H9 (cell line): Measurements from ENCODE around the gene ZBTB25. TPM values are rescaled to one million over a fixed set of nuclear protein-coding genes. Genes with fewer than 3 reads are reported as not detected.

Experiments used
- DNase-seq: peaks from one replicate; pipeline ENCODE4 v3.0.0-alpha.2; 2017
- H2AFZ ChIP-seq: one replicate; pipeline ENCODE4 v1.6.1; 2013; ENCODE audit warnings: mild to moderate bottlenecking, low read length, control low read depth, moderate library complexity
- H2AK5ac ChIP-seq: 2 replicates; pipeline ENCODE4 v1.6.1; 2013; ENCODE audit warnings: low read length, control low read depth, mixed read lengths; ENCODE audit not compliant: insufficient read length
- H2BK120ac ChIP-seq: one replicate; pipeline ENCODE4 v1.6.1; 2013; ENCODE audit warnings: low read depth, mild to moderate bottlenecking, low read length, control low read depth, inconsistent platforms; ENCODE audit not compliant: poor library complexity, severe bottlenecking
- H2BK12ac ChIP-seq: 2 replicates; pipeline ENCODE4 v1.6.1; 2013; ENCODE audit warnings: low read length, control low read depth, mixed read lengths, low read depth; ENCODE audit not compliant: insufficient read length
- H2BK15ac ChIP-seq: 2 replicates; pipeline ENCODE4 v1.6.1; 2013; ENCODE audit warnings: low read depth, low read length, control low read depth
- H2BK20ac ChIP-seq: one replicate; pipeline ENCODE4 v1.6.1; 2013; ENCODE audit warnings: low read depth, mild to moderate bottlenecking, low read length, control low read depth, inconsistent platforms; ENCODE audit not compliant: poor library complexity, severe bottlenecking
- H2BK5ac ChIP-seq: 2 replicates; pipeline ENCODE4 v1.6.1; 2013; ENCODE audit warnings: low read length, control low read depth, mixed read lengths; ENCODE audit not compliant: insufficient read length
- H3K14ac ChIP-seq: 2 replicates; pipeline ENCODE4 v1.6.1; 2013; ENCODE audit warnings: low read length, control low read depth; ENCODE audit not compliant: insufficient read depth
- H3K18ac ChIP-seq: 2 replicates; pipeline ENCODE4 v1.6.1; 2013; ENCODE audit warnings: low read depth, mild to moderate bottlenecking, mixed read lengths, low read length, control low read depth; ENCODE audit not compliant: insufficient read length
- H3K23ac ChIP-seq: 2 replicates; pipeline ENCODE4 v1.6.1; 2013; ENCODE audit warnings: low read length, control low read depth, mixed read lengths, low read depth; ENCODE audit not compliant: insufficient read length
- H3K23me2 ChIP-seq: 2 replicates; pipeline ENCODE4 v1.6.1; 2013; ENCODE audit warnings: low read depth, mild to moderate bottlenecking, mixed read lengths, low read length, control low read depth; ENCODE audit not compliant: insufficient read length, poor library complexity, severe bottlenecking
- H3K27ac ChIP-seq: 2 replicates; pipeline ENCODE4 v1.5.1; 2013; ENCODE audit warnings: low read length, control low read depth, mixed read lengths, low read depth; ENCODE audit not compliant: insufficient read length
- H3K27me3 ChIP-seq: 2 replicates; pipeline ENCODE4 v1.6.1; 2013; ENCODE audit warnings: low read length, control low read depth, inconsistent platforms; ENCODE audit not compliant: insufficient read depth
- H3K4ac ChIP-seq: 2 replicates; pipeline ENCODE4 v1.6.1; 2013; ENCODE audit warnings: low read depth, mild to moderate bottlenecking, control low read depth, inconsistent platforms, low read length, moderate library complexity
- H3K4me1 ChIP-seq: 2 replicates; pipeline ENCODE4 v1.6.1; 2013; ENCODE audit warnings: low read length, control low read depth, inconsistent platforms; ENCODE audit not compliant: insufficient read depth
- H3K4me2 ChIP-seq: 2 replicates; pipeline ENCODE4 v1.6.1; 2013; ENCODE audit warnings: low read length, control low read depth, mixed read lengths; ENCODE audit not compliant: insufficient read length, insufficient read depth
- H3K56ac ChIP-seq: 2 replicates; pipeline ENCODE4 v1.6.1; 2013; ENCODE audit warnings: low read depth, mild to moderate bottlenecking, mixed read lengths, low read length, control low read depth; ENCODE audit not compliant: insufficient read length
- H3K79me1 ChIP-seq: 2 replicates; pipeline ENCODE4 v1.6.1; 2013; ENCODE audit warnings: low read depth, mild to moderate bottlenecking, moderate library complexity, low read length, control low read depth, inconsistent platforms; ENCODE audit not compliant: insufficient read depth, poor library complexity, severe bottlenecking
- H3K79me2 ChIP-seq: 2 replicates; pipeline ENCODE4 v1.6.1; 2013; ENCODE audit warnings: low read length, control low read depth, inconsistent platforms; ENCODE audit not compliant: insufficient read depth
- H3K9ac ChIP-seq: 2 replicates; pipeline ENCODE4 v1.6.1; 2013; ENCODE audit warnings: low read length, control low read depth, mixed read lengths; ENCODE audit not compliant: insufficient read length; ENCODE audit errors: extremely low read depth
- H3K9me3 ChIP-seq: one replicate; pipeline ENCODE4 v1.6.1; 2013; ENCODE audit warnings: low read depth, low read length, inconsistent platforms; ENCODE audit not compliant: control insufficient read depth
- H3T11ph ChIP-seq: one replicate; pipeline ENCODE4 v1.6.1; 2013; ENCODE audit warnings: mild to moderate bottlenecking, low read length, control low read depth, inconsistent platforms
- H4K20me1 ChIP-seq: one replicate; pipeline ENCODE4 v1.6.1; 2013; ENCODE audit not compliant: control insufficient read depth, insufficient read length, insufficient read depth
- H4K5ac ChIP-seq: 2 replicates; pipeline ENCODE4 v1.6.1; 2013; ENCODE audit warnings: low read depth, mild to moderate bottlenecking, mixed read lengths, low read length, control low read depth; ENCODE audit not compliant: insufficient read length
- H4K8ac ChIP-seq: replicated peaks from 2 replicates; pipeline ENCODE4 v1.6.1; 2013; ENCODE audit warnings: low read length, control low read depth, mixed read lengths, low read depth; ENCODE audit not compliant: insufficient read length
- H4K91ac ChIP-seq: 2 replicates; pipeline ENCODE4 v1.6.1; 2013; ENCODE audit warnings: low read depth, mild to moderate bottlenecking, moderate library complexity, mixed read lengths, low read length, control low read depth; ENCODE audit not compliant: insufficient read length
- H3K27ac Mint-ChIP-seq, 3 experiments: 2 replicates in 2 of 3; 3 replicates in 1 of 3; pipeline ENCODE4 v1.8.0; 2020 to 2021; ENCODE audit warnings: mixed read lengths in 3 of 3, mild to moderate bottlenecking in 1 of 3, moderate library complexity in 1 of 3
- H3K27me3 Mint-ChIP-seq: 2 replicates; pipeline ENCODE4 v1.8.0; 2021; ENCODE audit warnings: low read depth, mild to moderate bottlenecking, moderate library complexity, mixed read lengths
- H3K36me3 Mint-ChIP-seq, 3 experiments: 2 replicates in 2 of 3; 3 replicates in 1 of 3; pipeline ENCODE4 v1.8.0; 2020 to 2021; ENCODE audit warnings: low read depth in 3 of 3, mixed read lengths in 3 of 3; ENCODE audit not compliant: insufficient read depth in 1 of 3
- H3K4me1 Mint-ChIP-seq, 2 experiments: 2 replicates each; pipeline ENCODE4 v1.8.0; 2020; ENCODE audit warnings: mixed read lengths in 2 of 2
- H3K4me3 Mint-ChIP-seq, 2 experiments: 2 replicates in 1 of 2; 3 replicates in 1 of 2; pipeline ENCODE4 v1.8.0; 2020 to 2021; ENCODE audit warnings: mild to moderate bottlenecking in 2 of 2, mixed read lengths in 2 of 2, moderate library complexity in 1 of 2
- H3K9me3 Mint-ChIP-seq, 2 experiments: 2 replicates in 1 of 2; 3 replicates in 1 of 2; pipeline ENCODE4 v1.8.0; 2020; ENCODE audit warnings: mild to moderate bottlenecking in 2 of 2, mixed read lengths in 2 of 2, moderate library complexity in 1 of 2
- WGBS: extraction: QIAGEN DNeasy Blood & Tissue Kit; methylation state at CpG from one replicate; pipeline ENCODE4 v1.1.7; 2013; ENCODE audit warnings: missing lambda C conversion rate, low lambda C conversion rate, mixed read lengths; ENCODE audit not compliant: insufficient read length; ENCODE audit errors: extremely low coverage; 5-methylcytosine and 5-hydroxymethylcytosine counted together
- total RNA-seq: library from RNA; stranded (reverse); gene quantifications from 2 replicates; pipeline ENCODE4 v1.2.1, GENCODE V29; 2021
- TF ChIP-seq, protein P1 (sequence below): fragments of 200-600 bp; sonication (generic); conservative IDR thresholded peaks from 3 replicates; pipeline ENCODE4 v1.8.0; 2021; ENCODE audit warnings: antibody characterized with exemption, mild to moderate bottlenecking

The ZBTB25 gene
- total RNA-seq, 1 experiment from 2014 or later = 8.2 TPM

DNA sequence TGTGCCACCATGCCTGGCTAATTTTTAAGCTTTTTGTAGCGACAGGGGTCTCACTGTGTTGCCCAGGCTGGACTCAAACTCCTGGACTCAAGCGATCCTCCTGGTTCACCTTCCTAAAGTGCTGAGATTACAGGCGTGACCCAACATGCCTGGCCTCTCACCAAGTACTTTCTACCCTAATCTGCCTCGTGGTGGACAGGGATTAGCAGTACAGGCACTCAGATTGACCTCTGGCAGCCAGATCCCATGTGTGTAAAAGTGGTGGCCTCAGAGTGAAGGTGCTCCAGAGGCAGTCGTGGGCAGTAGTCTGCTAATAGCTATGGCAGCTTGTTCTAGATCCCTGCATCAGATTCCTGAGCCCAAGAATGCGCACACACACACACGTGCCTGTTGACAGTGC is 84.6 kb downstream of the ZBTB25 start:
- no peaks in the 10 kb centered on the region for H3K4me1 Mint-ChIP-seq
- H3K36me3 Mint-ChIP-seq = peaks cover 61 to 92% (median 80%) of the 10 kb centered on the region in 3 experiments; a peak in 6 of 7 replicates
- no peaks in the 10 kb centered on the region for H3K79me2 ChIP-seq
- no peak overlapping the region for H3K56ac ChIP-seq
- H2AFZ ChIP-seq = no peak overlapping the region
- H3K23me2 ChIP-seq = peaks cover 2% of the 10 kb centered on the region
- no peaks in the 10 kb centered on the region for H3K4me1 ChIP-seq
- no peak for DNase-seq
- no peak overlapping the region for H2AK5ac ChIP-seq
- H3K27ac Mint-ChIP-seq = no peak overlapping the region; a peak in 2 of 7 replicates
- no peak overlapping the region for H3K18ac ChIP-seq
- no peak overlapping the region for H3K9ac ChIP-seq
- H4K91ac ChIP-seq = no peak overlapping the region
- H2BK5ac ChIP-seq = no peak overlapping the region
- no peaks in the 10 kb centered on the region for H3K79me1 ChIP-seq
- H3T11ph ChIP-seq = no peak overlapping the region
- H3K27ac ChIP-seq = no peak overlapping the region
- no CpG with 5 or more reads among the region's 7 CpGs for WGBS
- H2BK120ac ChIP-seq = no peak overlapping the region
- H2BK15ac ChIP-seq = no peak overlapping the region
- no peaks in the 10 kb centered on the region for H3K9me3 ChIP-seq
- H3K4me3 Mint-ChIP-seq = no peak overlapping the region
- H4K8ac ChIP-seq = no peak overlapping the region
- H4K5ac ChIP-seq = no peak overlapping the region
- H3K9me3 Mint-ChIP-seq = no peaks in the 10 kb centered on the region
- no peaks in the 10 kb centered on the region for H3K27me3 ChIP-seq
- no peaks in the 10 kb centered on the region for H4K20me1 ChIP-seq
- H3K4me2 ChIP-seq = no peak overlapping the region
- TF ChIP-seq, protein P1, sequence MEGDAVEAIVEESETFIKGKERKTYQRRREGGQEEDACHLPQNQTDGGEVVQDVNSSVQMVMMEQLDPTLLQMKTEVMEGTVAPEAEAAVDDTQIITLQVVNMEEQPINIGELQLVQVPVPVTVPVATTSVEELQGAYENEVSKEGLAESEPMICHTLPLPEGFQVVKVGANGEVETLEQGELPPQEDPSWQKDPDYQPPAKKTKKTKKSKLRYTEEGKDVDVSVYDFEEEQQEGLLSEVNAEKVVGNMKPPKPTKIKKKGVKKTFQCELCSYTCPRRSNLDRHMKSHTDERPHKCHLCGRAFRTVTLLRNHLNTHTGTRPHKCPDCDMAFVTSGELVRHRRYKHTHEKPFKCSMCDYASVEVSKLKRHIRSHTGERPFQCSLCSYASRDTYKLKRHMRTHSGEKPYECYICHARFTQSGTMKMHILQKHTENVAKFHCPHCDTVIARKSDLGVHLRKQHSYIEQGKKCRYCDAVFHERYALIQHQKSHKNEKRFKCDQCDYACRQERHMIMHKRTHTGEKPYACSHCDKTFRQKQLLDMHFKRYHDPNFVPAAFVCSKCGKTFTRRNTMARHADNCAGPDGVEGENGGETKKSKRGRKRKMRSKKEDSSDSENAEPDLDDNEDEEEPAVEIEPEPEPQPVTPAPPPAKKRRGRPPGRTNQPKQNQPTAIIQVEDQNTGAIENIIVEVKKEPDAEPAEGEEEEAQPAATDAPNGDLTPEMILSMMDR = no peak
- H3K4ac ChIP-seq = no peak overlapping the region
- H2BK20ac ChIP-seq = no peak overlapping the region
- no peak overlapping the region for H2BK12ac ChIP-seq
- no peaks in the 10 kb centered on the region for H3K27me3 Mint-ChIP-seq
- H3K14ac ChIP-seq = no peak overlapping the region
- H3K23ac ChIP-seq = no peak overlapping the region
